Spleen (tissue), 11 donors: Measurements from ENCODE around the gene PAM. TPM values are rescaled to one million over a fixed set of nuclear protein-coding genes. Genes with fewer than 3 reads are reported as not detected.

Experiments used
- DNase-seq: peaks from one replicate; pipeline ENCODE4 v3.0.0-alpha.2; 2020
- H3K27ac ChIP-seq, 8 donors: fragments of 200-600 bp; sonication (generic) in 7 of 8; 1 replicate in 4 of 8; 2 replicates in 4 of 8; pipeline versions ENCODE4 v1.5.0 to v1.8.0; 2016 to 2021; ENCODE audit warnings: inconsistent platforms in 4 of 8, mild to moderate bottlenecking in 4 of 8, moderate library complexity in 1 of 8
- H3K27me3 ChIP-seq, 7 donors: fragments of 200-600 bp; sonication (generic) in 6 of 7; replicated peaks in 1 of 7; 1 replicate in 4 of 7; 2 replicates in 3 of 7; pipeline versions ENCODE4 v1.5.0 to v1.8.0; 2016 to 2021; ENCODE audit warnings: inconsistent platforms in 3 of 7, mild to moderate bottlenecking in 1 of 7
- H3K36me3 ChIP-seq, 6 donors: fragments of 200-600 bp; sonication (generic) in 5 of 6; 1 replicate in 4 of 6; 2 replicates in 2 of 6; pipeline versions ENCODE4 v1.5.0 to v1.8.0; 2016 to 2021; ENCODE audit warnings: inconsistent platforms in 2 of 6
- H3K4me1 ChIP-seq, 6 donors: fragments of 200-600 bp; sonication (generic) in 5 of 6; 1 replicate in 3 of 6; 2 replicates in 3 of 6; pipeline versions ENCODE4 v1.5.0 to v1.8.0; 2016 to 2021; ENCODE audit warnings: inconsistent platforms in 3 of 6
- H3K4me3 ChIP-seq, 8 donors: fragments of 200-600 bp; sonication (generic) in 7 of 8; 1 replicate in 4 of 8; 2 replicates in 4 of 8; pipeline versions ENCODE4 v1.5.0 to v1.8.0; 2016 to 2021; ENCODE audit warnings: inconsistent platforms in 4 of 8, mild to moderate bottlenecking in 4 of 8, moderate library complexity in 2 of 8
- H3K9me3 ChIP-seq, 8 donors: fragments of 200-600 bp; sonication (generic) in 7 of 8; 1 replicate in 4 of 8; 2 replicates in 4 of 8; pipeline versions ENCODE4 v1.5.0 to v1.8.0; 2016 to 2021; ENCODE audit warnings: inconsistent platforms in 4 of 8
- POLR2A ChIP-seq, 3 donors: fragments of 450-650 bp; IDR thresholded peaks; one replicate each; pipeline ENCODE4 v1.5.1; 2017; ENCODE audit warnings: antibody characterized with exemption in 3 of 3, mild to moderate bottlenecking in 1 of 3
- POLR2AphosphoS5 ChIP-seq, 3 donors: sonication (generic); formaldehyde crosslinking; IDR thresholded peaks; one replicate each; pipeline ENCODE4 v1.5.1; 2017; ENCODE audit warnings: antibody characterized with exemption in 3 of 3
- WGBS, 5 donors: extraction: QIAGEN DNeasy Blood & Tissue Kit in 3 of 5; methylation state at CpG; one replicate each; pipeline versions ENCODE4 v1.1.5 to v1.1.7; 2013 to 2018; 5-methylcytosine and 5-hydroxymethylcytosine counted together
- intact Hi-C: fragments of 100-400 bp; cut with DNase I; formaldehyde crosslinking; loops from one replicate; pipeline ENCODE4 v1.15.0; 2023; ENCODE audit warnings: low total_unique reads
- polyA plus RNA-seq, 3 donors: library from polyadenylated mRNA; stranded (reverse); fragments of 200-250 nt; gene quantifications; one replicate each; pipeline ENCODE4 v1.2.1, GENCODE V29; 2013
- total RNA-seq, 7 donors: library from RNA; depleted of rRNA in 3 of 7; stranded (reverse); fragments of >200 nt in 3 of 7; fragmentation: NEBNext Ultra II Directional in 4 of 7; extraction: Animal tissue kit (Norgen Biotek cat#: 25700) in 4 of 7; gene quantifications; one replicate each; pipeline versions ENCODE4 v1.1.0 to v1.2.1, GENCODE V29; 2016 to 2021
- TF ChIP-seq, protein P1 (sequence below), 11 experiments: fragments of 200-600 bp in 7 of 11; fragments of 450-650 bp in 4 of 11; sonication (generic) in 4 of 11; IDR thresholded peaks in 8 of 11; conservative IDR thresholded peaks in 3 of 11; 1 replicate in 7 of 11; 2 replicates in 4 of 11; pipeline versions ENCODE4 v1.4.0 to v1.8.0; 2016 to 2021; ENCODE audit warnings: antibody characterized with exemption in 11 of 11, inconsistent platforms in 4 of 11, mild to moderate bottlenecking in 1 of 11
- donor health status: healthy with polysubstance abuse.
- donor health status: DM: no; HTN: no; CAD: no; lungs with moderate emphysema.
- donor health status: DM: no; HTN: no; CAD: no.
- donor health status: Bipolar disorder and iron deficiency.
- donor health status: healthy.
- donor health status: DM: no; HTN: no; CAD: no.
- donor health status: DM: yes; HTN: yes; CAD: no.

Gene PAM
- total and polyA plus RNA-seq, 10 donors: 37.4 to 155 (median 110) TPM

DNA sequence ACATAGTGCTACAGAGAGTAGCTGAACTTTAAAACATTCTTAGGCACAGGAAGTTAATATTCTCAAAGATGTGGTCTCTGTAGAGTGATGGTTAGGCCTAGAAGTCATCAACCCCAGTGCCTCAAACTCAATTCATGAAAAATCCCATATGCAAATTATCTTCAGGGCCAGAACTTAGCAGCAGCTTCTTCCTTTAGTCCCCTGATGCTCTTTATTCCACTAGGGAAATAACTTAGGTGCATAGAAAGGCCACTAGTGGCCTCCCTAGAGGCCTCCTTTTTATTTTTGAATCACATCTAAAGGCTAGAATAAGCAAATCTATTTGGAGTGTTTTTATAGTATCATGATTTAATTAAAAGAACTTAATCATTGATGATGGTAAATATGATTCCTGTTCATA lies 276.5 kb downstream of the PAM start:
- TF ChIP-seq POLR2AphosphoS5 (IDR thresholded peaks at IDR 0.05) (no peak), POLR2A (IDR thresholded peaks at IDR 0.05) (no peak)
- TF ChIP-seq, protein P1, sequence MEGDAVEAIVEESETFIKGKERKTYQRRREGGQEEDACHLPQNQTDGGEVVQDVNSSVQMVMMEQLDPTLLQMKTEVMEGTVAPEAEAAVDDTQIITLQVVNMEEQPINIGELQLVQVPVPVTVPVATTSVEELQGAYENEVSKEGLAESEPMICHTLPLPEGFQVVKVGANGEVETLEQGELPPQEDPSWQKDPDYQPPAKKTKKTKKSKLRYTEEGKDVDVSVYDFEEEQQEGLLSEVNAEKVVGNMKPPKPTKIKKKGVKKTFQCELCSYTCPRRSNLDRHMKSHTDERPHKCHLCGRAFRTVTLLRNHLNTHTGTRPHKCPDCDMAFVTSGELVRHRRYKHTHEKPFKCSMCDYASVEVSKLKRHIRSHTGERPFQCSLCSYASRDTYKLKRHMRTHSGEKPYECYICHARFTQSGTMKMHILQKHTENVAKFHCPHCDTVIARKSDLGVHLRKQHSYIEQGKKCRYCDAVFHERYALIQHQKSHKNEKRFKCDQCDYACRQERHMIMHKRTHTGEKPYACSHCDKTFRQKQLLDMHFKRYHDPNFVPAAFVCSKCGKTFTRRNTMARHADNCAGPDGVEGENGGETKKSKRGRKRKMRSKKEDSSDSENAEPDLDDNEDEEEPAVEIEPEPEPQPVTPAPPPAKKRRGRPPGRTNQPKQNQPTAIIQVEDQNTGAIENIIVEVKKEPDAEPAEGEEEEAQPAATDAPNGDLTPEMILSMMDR (IDR thresholded peaks at IDR 0.05 in 8 of 11, conservative IDR thresholded peaks at IDR 0.05 in 3 of 11): no peak
- no peak overlapping the region for H3K27ac ChIP-seq
- H3K4me1 ChIP-seq: no peaks in the 10 kb centered on the region
- no peak for DNase-seq
- intact Hi-C loops: no loop called here
- H3K27me3 ChIP-seq: no peaks in the 10 kb centered on the region
- no peak overlapping the region for H3K4me3 ChIP-seq
- peaks cover 0 to 54% (median 14%) of the 10 kb centered on the region in 6 donors for H3K36me3 ChIP-seq
- peaks cover 0 to 13% (median 8%) of the 10 kb centered on the region in 8 donors for H3K9me3 ChIP-seq

GRCh38 chr5:103033696-103034095 lies 278.6 kb downstream of the PAM start:
- intact Hi-C loops: no loop called here
- no peak for TF ChIP-seq POLR2A (IDR thresholded peaks at IDR 0.05)
- TF ChIP-seq, protein P1 (IDR thresholded peaks at IDR 0.05 in 8 of 11, conservative IDR thresholded peaks at IDR 0.05 in 3 of 11): no peak
- peak in 1 of 3 donors; percentile 9 for TF ChIP-seq POLR2AphosphoS5 (IDR thresholded peaks at IDR 0.05)
- peaks cover 0 to 33% (median 11%) of the 10 kb centered on the region in 6 donors for H3K36me3 ChIP-seq
- H3K9me3 ChIP-seq: peaks cover 0 to 13% (median 8%) of the 10 kb centered on the region in 8 donors
- 83 to 98% (median 94%) methylated on average over 6 of the region's 6 CpGs for WGBS, 5 donors
- H3K27me3 ChIP-seq: no peaks in the 10 kb centered on the region
- DNase-seq: no peak
- no peak overlapping the region for H3K4me3 ChIP-seq
- no peak overlapping the region for H3K27ac ChIP-seq
- H3K4me1 ChIP-seq: no peaks in the 10 kb centered on the region

- intact Hi-C loops: loop anchor here (5.0 kb wide), 1 partner anchor 358 kb away; no protein-coding TSS in a partner anchor
- no peak for DNase-seq
- 92 to 96% (median 93%) methylated on average over 6 to 8 of the region's 8 CpGs for WGBS, 5 donors
- no peaks in the 10 kb centered on the region for H3K27me3 ChIP-seq
- H3K9me3 ChIP-seq: peaks cover 0 to 13% (median 8%) of the 10 kb centered on the region in 8 donors
- H3K27ac ChIP-seq: no peak overlapping the region
- H3K36me3 ChIP-seq: peaks cover 0 to 22% (median 8%) of the 10 kb centered on the region in 6 donors
- no peaks in the 10 kb centered on the region for H3K4me1 ChIP-seq
- H3K4me3 ChIP-seq: no peak overlapping the region
- TF ChIP-seq, protein P1 (IDR thresholded peaks at IDR 0.05 in 8 of 11, conservative IDR thresholded peaks at IDR 0.05 in 3 of 11): no peak
- no peak for TF ChIP-seq POLR2AphosphoS5 (IDR thresholded peaks at IDR 0.05)
- no peak for TF ChIP-seq POLR2A (IDR thresholded peaks at IDR 0.05)
Measured at GRCh38 chr5:103034662-103035392, 279.7 kb downstream of the PAM start.

- intact Hi-C loops: loop anchor here (5.0 kb wide), 1 partner anchor 358 kb away; no protein-coding TSS in a partner anchor
- TF ChIP-seq, protein P1 (IDR thresholded peaks at IDR 0.05 in 8 of 11, conservative IDR thresholded peaks at IDR 0.05 in 3 of 11): no peak
- TF ChIP-seq POLR2A (IDR thresholded peaks at IDR 0.05) (no peak), POLR2AphosphoS5 (IDR thresholded peaks at IDR 0.05) (no peak)
- 0 to 88% (median 63%) methylated on average over 2 of the region's 2 CpGs for WGBS, 5 donors
- no peak overlapping the region for H3K4me3 ChIP-seq
- no peaks in the 10 kb centered on the region for H3K4me1 ChIP-seq
- no peak overlapping the region for H3K27ac ChIP-seq
- peaks cover 0 to 13% (median 7%) of the 10 kb centered on the region in 6 donors for H3K36me3 ChIP-seq
- peaks cover 0 to 13% (median 8%) of the 10 kb centered on the region in 8 donors for H3K9me3 ChIP-seq
- no peak for DNase-seq
- H3K27me3 ChIP-seq: no peaks in the 10 kb centered on the region
Measured at GRCh38 chr5:103035701-103036100, 280.6 kb downstream of the PAM start.
